Vagina (tissue), 2 donors: Measurements from ENCODE around the gene ZBTB12.

Experiments used
- CTCF ChIP-seq, 3 experiments: fragments of 450-650 bp in 2 of 3; fragments of 200-600 bp in 1 of 3; sonication (generic) in 1 of 3; IDR thresholded peaks; one replicate each; pipeline ENCODE4 v1.5.1; 2017 to 2019; ENCODE audit warnings: antibody characterized with exemption in 3 of 3, mild to moderate bottlenecking in 2 of 3, moderate library complexity in 2 of 3
- POLR2A ChIP-seq, 2 donors: fragments of 450-650 bp; IDR thresholded peaks; one replicate each; pipeline ENCODE4 v1.6.1; 2017; ENCODE audit warnings: antibody characterized with exemption in 2 of 2, mild to moderate bottlenecking in 2 of 2, moderate library complexity in 2 of 2
- POLR2AphosphoS5 ChIP-seq, 2 donors: sonication (generic); formaldehyde crosslinking; IDR thresholded peaks; one replicate each; pipeline ENCODE4 v1.9.0; 2017; ENCODE audit warnings: antibody characterized with exemption in 2 of 2, mild to moderate bottlenecking in 2 of 2, low read depth in 1 of 2; ENCODE audit not compliant: insufficient read depth in 1 of 2

- TF ChIP-seq CTCF (IDR thresholded peaks at IDR 0.05) (no peak), POLR2A (IDR thresholded peaks at IDR 0.05) (no peak), POLR2AphosphoS5 (IDR thresholded peaks at IDR 0.05; ENCODE audit: insufficient read depth in 1 of 2, low read depth in 1 of 2) (no peak)
These were observed 41.5 kb downstream of the ZBTB12 start for GRCh38 chr6:31860349-31860748.
